ENCODE data around the gene OSGIN1. TPM values are rescaled to one million over a fixed set of nuclear protein-coding genes. Genes with fewer than 3 reads are reported as not detected.

OSGIN1 gene, protein sequence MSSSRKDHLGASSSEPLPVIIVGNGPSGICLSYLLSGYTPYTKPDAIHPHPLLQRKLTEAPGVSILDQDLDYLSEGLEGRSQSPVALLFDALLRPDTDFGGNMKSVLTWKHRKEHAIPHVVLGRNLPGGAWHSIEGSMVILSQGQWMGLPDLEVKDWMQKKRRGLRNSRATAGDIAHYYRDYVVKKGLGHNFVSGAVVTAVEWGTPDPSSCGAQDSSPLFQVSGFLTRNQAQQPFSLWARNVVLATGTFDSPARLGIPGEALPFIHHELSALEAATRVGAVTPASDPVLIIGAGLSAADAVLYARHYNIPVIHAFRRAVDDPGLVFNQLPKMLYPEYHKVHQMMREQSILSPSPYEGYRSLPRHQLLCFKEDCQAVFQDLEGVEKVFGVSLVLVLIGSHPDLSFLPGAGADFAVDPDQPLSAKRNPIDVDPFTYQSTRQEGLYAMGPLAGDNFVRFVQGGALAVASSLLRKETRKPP
- 65.3 and 69.7 TPM in 2 replicates for total RNA-seq (2014; rRNA removed; shearing (Covaris generic); ENCODE audit: low replicate concordance)

DNA sequence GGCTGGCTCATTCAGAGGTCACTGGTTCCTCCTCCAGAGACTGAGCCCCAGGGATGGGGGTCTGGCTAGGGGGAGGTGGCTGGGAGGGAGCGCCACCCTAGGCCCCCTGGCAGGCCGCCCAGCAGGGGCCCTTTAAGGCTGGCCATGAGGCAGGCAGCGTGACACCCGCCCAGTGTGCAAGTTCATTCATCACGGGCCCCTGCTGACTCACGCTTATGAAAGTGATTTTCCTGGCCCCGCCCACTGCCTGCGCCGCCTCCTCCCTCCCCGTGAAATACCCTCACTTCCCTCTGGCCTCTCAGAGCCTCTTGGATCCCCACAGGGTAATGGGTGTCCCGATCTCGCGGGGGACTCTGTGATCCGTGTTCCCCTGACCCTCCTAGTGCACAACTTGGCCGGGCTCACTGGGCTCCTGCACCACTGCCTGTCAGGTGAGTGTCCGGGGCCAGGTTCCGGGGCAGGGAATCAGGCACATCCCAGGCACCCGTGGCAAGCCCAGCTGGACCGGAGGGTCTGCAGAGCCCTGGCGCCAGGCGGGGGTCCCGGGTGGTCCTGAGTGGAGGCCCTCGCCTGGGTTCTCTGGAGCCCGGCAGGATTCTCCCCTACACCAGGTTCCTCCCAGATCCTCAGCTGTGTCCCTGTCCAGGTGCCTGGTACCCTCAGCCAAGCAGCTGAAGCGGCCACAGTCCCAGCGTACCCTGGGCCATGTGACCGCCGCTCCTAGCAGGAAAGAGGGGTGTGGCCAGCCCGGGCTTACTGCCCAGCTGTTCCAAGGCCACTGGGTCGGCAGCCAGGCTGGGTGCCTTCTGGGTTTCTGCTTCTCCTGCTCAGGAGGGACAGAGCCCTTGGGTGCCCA lies at the start of gene OSGIN1:
OSGIN1 (plus strand) TSS at position 301 of the 856 bp plus-strand sequence. CDS start 4,432 bp downstream, outside the sequence.
- peak; percentile 96 for DNase-seq (ENCODE audit: low read depth)
- in situ Hi-C loops (cut with HindIII; ENCODE audit: low pct_unique_long_range_greater_than_20kb, low sequenced_read_pairs) = no loop called here

DNA sequence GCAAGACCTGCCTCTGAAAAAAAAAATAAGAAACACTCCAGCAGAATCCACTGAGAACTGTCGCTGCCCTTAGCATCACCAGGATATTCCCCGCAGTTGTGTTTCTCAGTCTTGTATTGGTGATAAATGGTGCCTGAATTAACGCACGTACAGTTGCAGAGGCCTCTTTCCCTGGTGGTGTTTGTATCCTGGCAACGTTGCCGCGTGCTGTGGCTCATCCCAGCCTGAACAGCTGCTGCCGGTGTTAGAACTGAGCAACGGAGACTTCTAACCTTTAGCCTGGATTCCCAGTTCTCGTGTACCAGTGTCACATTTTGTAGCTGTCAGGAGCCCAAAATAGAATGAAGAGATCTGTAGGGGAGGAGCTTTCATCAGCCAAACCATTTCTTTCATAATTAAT lies 49.3 kb upstream of the OSGIN1 start:
- in situ Hi-C loops (cut with HindIII; ENCODE audit: low pct_unique_long_range_greater_than_20kb, low sequenced_read_pairs) = no loop called here

DNA sequence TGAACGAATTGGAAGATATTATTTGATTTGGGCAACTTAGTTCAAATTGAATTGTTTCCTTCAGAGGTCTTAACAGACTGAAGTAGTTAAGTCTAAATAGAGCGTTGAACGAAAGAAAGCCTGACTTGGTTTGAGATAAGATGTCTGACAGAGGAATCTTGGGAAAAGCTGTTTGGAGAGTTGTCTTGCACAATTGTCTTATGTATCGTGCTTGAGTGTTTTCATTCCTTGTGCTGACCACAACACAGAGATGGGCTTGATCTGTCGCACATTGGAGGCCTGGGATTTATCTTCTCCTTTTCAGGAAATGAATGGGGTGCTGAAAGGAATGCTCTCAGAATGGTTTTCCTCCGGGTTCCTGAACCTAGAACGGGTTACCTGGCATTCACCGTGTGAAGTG lies 46.4 kb upstream of the OSGIN1 start:
- no peak for DNase-seq (ENCODE audit: low read depth)
- in situ Hi-C loops (cut with HindIII; ENCODE audit: low pct_unique_long_range_greater_than_20kb, low sequenced_read_pairs) = no loop called here

More for the DNA sequence above, 49.3 kb upstream of the OSGIN1 start:
- DNase-seq (ENCODE audit: low read depth) = no peak

DNA sequence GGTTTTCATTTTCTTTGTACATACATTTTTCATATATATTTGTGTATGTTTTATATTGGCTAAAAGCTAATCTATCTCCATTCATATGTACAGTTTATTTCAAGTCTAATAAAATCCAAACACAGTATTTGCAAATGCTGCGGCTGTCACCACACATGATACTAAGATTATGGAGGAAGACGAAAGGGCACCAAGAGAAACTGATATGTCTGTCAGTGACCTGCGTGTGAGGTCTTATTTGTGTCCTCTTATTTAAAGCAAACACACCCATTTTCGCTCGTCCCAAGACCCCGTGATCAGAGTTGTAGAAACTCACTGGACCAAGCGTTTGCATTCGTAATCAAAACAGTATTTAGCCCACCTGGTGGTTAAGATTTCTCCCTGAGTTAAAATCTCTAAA lies 45.9 kb upstream of the OSGIN1 start:
- in situ Hi-C loops (cut with HindIII; ENCODE audit: low pct_unique_long_range_greater_than_20kb, low sequenced_read_pairs) = no loop called here

DNA sequence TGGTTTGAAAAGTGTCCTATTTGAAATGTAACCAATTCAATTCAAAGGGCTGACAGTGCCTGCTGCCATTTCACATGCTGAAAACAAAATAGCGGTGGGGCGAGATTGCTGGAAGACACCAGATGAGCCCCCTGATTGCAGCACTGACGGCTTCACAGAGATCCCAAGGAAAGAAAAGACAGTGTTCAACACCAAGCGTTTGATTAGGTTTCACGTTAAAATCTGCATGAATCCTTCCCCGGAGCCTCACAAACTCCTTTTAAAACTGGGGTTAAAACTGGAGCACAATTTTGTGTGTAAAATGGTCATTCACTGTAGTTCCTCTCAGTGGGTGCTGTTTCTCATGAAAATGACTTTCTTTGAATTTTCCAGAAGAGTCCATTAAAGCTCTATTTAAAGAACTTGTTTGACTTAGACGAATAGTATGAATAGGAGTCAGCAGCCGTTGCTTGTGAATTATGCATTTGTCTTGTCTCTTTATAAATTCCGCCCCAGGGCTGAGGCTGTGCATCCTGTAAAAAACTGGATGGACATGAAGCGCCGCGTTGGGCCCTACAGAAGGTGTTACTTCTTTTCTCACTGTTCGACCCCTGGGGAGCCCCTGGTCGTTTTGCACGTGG lies 45.3 kb upstream of the OSGIN1 start:
- in situ Hi-C loops (cut with HindIII; ENCODE audit: low pct_unique_long_range_greater_than_20kb, low sequenced_read_pairs) = no loop called here
- DNase-seq (ENCODE audit: low read depth) = no peak

More for the DNA sequence above, 45.9 kb upstream of the OSGIN1 start:
- DNase-seq (ENCODE audit: low read depth) = no peak

DNA sequence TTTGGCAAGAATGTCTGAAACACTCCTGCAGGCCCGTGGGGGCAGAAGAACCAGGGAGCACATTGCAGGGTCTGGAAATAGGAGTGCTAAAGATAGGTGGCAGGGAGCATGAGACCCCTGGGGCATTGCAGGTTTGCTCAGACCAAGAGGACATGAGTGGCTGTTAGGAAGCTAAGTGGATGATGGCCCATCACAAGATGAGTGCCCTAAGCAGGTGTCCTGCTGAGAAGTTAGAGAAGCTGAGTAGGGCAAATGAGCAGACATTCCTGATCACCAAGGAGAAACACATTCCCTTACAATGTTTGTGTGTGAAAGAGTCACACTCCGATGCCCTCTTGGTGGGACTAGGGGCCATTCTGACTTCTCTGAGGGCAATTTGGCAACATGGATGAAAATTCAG lies 44.2 kb upstream of the OSGIN1 start:
- in situ Hi-C loops (cut with HindIII; ENCODE audit: low pct_unique_long_range_greater_than_20kb, low sequenced_read_pairs) = no loop called here
- no peak for DNase-seq (ENCODE audit: low read depth)

DNA sequence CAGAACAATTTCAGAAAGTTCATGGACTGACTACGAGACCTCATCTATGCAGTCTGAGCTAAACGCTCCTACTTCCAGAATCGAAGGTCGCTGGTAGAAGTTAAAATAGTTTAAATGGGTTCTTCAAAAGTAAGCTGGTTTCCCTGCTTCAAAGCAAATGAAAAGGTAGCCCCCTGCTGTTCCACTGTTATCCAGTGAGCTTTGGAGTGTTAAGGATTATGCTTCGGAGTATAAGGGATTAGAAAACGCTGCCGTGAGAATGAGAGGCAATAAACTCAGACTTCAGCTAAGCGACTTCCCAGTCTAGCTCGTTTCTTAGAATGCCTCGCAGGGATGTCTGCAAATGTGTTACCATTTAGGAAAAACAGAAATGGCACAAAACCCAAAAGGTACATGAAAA lies 41.8 kb upstream of the OSGIN1 start:
- DNase-seq (ENCODE audit: low read depth) = no peak

DNA sequence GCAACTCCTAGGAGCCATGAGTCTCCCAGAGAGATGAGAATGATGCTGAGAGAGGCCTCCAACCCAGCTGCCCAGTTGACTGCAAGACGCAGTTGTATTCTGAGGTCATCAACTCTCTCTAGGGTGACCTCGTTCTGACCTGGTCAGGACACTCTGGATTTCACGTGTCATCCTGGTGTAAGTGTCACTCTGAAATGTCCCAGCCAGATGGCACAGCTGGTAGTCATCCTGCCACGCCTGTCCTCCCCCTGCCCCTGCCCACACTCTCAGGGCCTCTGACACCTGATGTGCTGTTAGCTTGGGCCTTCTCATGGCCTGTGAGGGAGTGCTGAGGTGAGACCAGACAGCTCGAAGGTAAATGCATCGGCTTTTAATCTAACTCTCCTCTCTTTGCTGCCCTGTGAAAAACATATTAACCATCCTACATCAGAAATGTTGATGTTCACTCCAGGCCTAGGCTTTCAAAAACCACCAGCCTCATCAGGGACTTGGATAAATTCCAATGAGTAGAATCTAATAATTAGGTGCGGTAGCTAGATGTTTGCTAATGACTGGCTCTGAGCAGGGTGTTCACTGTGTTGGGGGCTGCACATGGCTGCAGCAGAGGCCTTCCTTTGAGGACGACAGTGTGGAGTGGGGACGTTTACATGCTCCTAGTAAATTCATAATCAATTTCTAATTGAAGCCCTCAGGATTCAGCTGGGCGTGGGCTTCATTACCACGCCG lies 40.4 kb upstream of the OSGIN1 start:
- in situ Hi-C loops (cut with HindIII; ENCODE audit: low pct_unique_long_range_greater_than_20kb, low sequenced_read_pairs) = no loop called here
- no peak for DNase-seq (ENCODE audit: low read depth)

More for the DNA sequence above, 41.8 kb upstream of the OSGIN1 start:
- in situ Hi-C loops (cut with HindIII; ENCODE audit: low pct_unique_long_range_greater_than_20kb, low sequenced_read_pairs) = no loop called here

DNA sequence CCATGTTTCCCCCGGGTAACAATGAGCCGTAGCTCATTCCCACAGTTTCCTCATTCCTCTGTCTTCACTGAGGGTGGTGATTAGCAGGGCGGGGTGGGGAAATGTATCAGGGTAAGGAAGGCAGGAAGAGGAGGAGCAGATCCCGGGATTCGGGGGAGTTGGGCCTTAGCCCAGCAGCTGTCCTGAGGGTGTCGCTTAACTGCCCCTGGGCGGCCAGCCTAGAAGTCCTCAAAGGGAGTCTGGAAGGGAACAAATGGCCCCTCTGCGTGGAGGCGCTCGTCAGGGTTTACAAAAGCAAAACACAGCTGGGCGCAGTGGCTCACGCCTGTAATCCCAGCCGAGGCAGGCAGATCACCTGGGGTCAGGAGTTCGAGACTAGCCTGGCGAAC lies 39.8 kb upstream of the OSGIN1 start:
- in situ Hi-C loops (cut with HindIII; ENCODE audit: low pct_unique_long_range_greater_than_20kb, low sequenced_read_pairs) = no loop called here

DNA sequence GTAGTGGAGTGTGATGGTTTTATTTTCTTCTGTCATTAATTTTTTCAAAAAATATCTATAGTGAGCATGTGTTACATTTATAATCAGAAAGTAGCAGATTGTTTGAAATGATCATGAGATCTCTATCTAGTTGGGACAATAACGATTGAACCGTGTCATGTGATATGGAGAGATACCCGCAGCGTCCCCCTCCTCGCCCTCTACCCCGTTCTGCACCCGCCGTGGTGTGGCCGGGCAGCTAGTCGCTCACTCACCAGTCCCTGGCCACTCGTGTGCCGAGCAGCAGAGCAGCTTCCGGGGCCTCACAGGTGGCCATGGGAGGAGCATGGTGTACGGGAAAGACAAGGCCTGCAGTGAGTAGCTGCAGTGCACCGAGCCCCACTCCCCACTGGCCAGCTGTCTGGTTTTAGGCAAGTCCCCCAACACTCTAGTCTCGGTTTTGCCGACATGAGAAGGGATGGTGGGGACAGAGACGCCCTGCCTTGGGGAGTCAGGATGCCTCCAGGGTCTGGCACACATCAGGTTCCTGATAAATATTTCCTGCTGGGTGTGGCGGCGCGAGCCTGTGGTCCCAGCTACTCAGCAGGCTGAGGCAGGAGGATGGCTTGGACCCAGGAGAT lies 38.8 kb upstream of the OSGIN1 start:
- DNase-seq (ENCODE audit: low read depth) = no peak
- in situ Hi-C loops (cut with HindIII; ENCODE audit: low pct_unique_long_range_greater_than_20kb, low sequenced_read_pairs) = no loop called here

More for the DNA sequence above, 39.8 kb upstream of the OSGIN1 start:
- no peak for DNase-seq (ENCODE audit: low read depth)

DNA sequence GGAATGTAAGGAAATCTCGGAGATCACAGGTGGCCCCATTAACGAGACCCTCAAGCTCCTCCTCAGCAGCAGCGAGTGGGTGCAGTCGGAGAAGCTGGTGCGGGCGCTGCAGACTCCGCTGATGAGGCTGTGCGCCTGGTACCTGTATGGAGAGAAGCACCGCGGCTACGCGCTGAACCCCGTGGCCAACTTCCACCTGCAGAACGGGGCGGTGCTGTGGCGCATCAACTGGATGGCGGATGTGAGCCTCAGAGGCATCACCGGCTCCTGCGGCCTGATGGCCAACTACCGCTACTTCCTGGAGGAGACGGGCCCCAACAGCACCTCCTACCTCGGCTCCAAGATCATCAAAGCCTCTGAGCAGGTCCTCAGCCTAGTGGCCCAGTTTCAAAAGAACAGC lies 38.0 kb upstream of the OSGIN1 start:
- in situ Hi-C loops (cut with HindIII; ENCODE audit: low pct_unique_long_range_greater_than_20kb, low sequenced_read_pairs) = no loop called here
- no peak for DNase-seq (ENCODE audit: low read depth)

DNA sequence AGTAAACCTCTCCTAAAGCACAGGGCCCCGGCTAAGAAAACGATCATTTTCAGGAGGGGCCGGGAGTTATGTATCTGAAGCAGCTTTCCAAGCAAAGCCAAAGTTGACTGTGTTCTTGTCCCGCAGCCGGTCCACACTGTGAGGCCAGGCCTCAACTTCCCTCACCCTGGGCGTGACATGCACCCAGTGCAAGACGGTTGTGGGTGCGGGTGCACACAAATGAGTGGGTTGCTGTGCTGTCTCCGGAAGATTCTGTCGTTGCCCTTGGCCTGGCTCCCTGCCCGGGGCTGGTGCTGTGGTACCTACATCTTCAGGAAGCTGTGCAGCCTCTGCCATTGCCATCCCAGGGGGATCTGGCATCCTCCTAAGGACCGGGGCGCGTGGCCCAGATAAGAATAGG lies 37.5 kb upstream of the OSGIN1 start:
- DNase-seq (ENCODE audit: low read depth) = no peak
- in situ Hi-C loops (cut with HindIII; ENCODE audit: low pct_unique_long_range_greater_than_20kb, low sequenced_read_pairs) = no loop called here

DNA sequence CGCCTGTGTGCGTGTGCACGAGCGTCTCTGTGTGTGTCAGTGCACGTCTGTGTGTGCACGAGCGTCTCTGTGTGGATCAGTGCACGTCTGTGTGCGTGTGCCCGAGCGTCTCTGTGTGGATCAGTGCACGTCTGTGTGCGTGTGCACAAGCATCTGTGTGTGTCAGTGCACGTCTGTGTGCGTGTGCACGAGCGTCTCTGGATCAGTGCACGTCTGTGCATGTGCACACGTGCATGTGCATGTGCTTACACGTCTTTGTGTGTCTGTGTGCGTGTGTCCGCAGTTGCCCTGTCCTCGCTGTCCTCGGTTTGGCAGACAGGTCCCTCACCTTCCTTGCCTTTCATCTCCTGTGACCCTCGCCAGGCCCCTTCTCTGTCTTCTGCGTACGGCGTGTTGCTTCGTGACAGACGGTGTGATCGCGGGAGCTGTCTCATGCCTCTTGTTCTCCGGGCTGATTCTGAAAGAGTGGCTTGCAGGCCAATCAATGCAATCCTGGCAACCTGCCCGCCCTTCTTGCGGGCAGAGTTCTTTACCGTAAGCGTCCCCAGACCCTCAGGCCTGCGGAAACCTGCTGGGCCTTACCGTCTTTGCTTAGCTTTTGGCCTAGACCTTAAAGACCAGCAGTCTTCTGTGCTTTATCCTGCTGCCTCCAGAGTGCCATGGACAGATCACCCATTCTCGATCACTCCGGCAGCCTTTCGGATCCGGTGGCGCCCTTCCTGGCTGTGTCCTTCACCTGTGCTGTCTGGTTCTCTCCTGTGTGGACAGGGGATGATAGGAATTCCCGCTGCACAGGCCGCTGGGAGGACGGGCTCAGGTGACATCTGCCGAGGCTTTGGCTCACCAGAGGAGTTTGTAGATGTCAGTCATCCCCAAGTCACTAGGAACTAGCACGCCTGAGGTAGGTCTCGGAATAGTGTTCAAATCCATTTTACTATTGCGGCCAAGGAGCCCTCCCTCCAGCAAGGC lies 35.6 kb upstream of the OSGIN1 start:
- no peak for DNase-seq (ENCODE audit: low read depth)
- in situ Hi-C loops (cut with HindIII; ENCODE audit: low pct_unique_long_range_greater_than_20kb, low sequenced_read_pairs) = no loop called here

DNA sequence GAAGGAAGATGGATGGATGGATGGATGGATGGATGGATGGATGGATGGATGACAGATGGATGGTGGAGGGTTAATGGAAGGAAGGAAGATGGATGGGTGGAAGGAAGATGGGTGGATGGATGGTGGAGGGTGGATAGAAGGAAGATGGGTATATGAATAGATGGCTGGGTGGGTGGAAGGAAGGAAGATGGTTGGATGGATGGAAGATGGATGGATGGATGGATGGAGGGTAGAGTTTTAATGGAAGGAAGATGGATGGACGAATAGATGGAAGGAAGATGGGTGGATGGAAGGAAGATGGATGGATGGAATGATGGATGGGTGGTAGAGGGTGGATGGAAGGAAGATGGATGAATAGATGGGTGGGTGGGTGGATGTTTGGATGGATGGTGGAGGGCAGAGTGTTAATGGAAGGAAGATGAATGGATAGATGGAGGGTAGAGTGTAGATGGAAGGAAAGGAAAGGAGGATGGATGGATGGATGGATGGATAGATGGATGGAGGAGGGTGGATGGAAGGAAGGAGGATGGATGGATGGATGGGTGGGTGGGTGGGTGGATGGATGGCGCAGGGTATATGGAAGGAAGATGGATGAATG lies 32.0 kb upstream of the OSGIN1 start:
- no peak for DNase-seq (ENCODE audit: low read depth)
- in situ Hi-C loops (cut with HindIII; ENCODE audit: low pct_unique_long_range_greater_than_20kb, low sequenced_read_pairs) = no loop called here

DNA sequence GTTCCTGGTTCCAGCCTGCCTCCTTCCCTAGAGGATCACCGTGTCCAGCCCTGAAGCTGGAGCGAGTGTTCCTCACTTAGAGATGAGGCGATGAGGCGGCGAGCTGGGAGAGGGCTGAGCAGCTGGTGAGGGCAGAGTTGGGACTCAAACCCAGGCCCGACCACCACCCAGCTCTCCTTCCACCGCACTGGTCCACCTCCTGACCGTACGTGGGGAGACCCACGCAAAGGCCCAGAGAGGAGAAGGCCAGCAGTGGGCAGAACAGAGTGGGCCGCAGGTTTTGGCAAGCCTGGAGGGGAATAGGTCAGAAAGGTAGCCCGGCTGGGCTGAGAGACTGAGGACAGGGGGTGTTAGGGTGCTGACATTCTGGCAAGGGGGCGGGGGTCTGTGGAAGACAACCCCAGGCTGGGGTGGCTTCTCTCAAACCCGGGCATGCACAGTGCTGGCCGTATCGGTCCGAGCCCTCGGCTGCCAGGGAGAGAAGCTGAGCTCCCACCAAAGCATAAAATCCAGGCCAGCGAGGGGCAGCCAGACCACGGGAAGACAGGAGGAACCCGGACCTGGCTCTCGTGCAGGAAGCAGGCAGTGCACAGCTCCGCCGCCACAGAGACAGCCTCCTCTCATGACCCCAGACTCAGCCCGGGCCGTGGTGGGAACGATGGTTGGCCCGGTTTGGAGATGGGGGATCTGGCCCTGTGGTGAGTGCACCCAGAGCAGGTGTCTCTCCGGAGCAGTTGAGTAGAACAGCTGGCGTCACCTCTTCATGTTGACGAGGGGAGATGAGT lies 29.3 kb upstream of the OSGIN1 start:
- no peak for DNase-seq (ENCODE audit: low read depth)
- in situ Hi-C loops (cut with HindIII; ENCODE audit: low pct_unique_long_range_greater_than_20kb, low sequenced_read_pairs) = no loop called here

DNA sequence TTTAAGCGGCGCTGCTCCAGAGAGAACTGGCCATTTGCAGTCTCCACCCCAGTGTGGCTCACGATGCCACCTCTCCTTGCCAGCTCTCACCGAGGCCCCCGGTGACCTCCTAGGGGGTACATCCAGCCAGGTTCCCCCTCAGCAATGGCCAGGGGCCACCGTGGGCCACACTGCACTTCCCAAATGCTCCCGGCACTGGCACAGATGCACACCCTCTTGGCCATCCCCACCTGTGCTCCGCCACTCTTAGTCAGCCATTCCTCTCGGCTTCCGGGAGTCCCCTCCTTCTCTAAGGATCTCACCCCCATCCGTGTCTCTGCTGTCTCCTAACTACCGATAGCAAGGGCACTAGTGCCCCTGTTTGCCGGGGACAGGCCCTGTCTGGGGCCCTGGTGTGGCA lies 28.4 kb upstream of the OSGIN1 start:
- DNase-seq (ENCODE audit: low read depth) = no peak
- in situ Hi-C loops (cut with HindIII; ENCODE audit: low pct_unique_long_range_greater_than_20kb, low sequenced_read_pairs) = no loop called here
